Endodermal cell (in vitro differentiated cells): ENCODE data around the gene LTC4S. TPM values are rescaled to one million over a fixed set of nuclear protein-coding genes. Genes with fewer than 3 reads are reported as not detected.

ENCODE experiments used
- DNase-seq: peaks from one replicate; pipeline ENCODE4 v3.0.0-alpha.2; 2017
- H3K27ac ChIP-seq: 2 replicates; pipeline ENCODE4 v1.5.1; 2013; ENCODE audit warnings: mild to moderate bottlenecking, low read depth, low read length, moderate library complexity
- H3K27me3 ChIP-seq: 2 replicates; pipeline ENCODE4 v1.6.1; 2013; ENCODE audit warnings: mild to moderate bottlenecking, low read length, moderate library complexity; ENCODE audit not compliant: insufficient read depth, control insufficient read depth, poor library complexity, severe bottlenecking
- H3K36me3 ChIP-seq: 2 replicates; pipeline ENCODE4 v1.7.0; 2013; ENCODE audit warnings: mild to moderate bottlenecking, low read length, moderate library complexity; ENCODE audit not compliant: control insufficient read depth, insufficient read depth
- H3K4me1 ChIP-seq: one replicate; pipeline ENCODE4 v1.7.0; 2013; ENCODE audit warnings: low read length; ENCODE audit not compliant: control insufficient read depth, insufficient read depth
- H3K4me3 ChIP-seq: 2 replicates; pipeline ENCODE4 v1.5.1; 2013; ENCODE audit warnings: mild to moderate bottlenecking, low read length, moderate library complexity
- H3K9ac ChIP-seq: 2 replicates; pipeline ENCODE4 v1.6.1; 2013; ENCODE audit warnings: mild to moderate bottlenecking, low read length, moderate library complexity; ENCODE audit not compliant: poor library complexity, severe bottlenecking; ENCODE audit errors: extremely low read depth
- H3K9me3 ChIP-seq: 2 replicates; pipeline ENCODE4 v1.6.1; 2013; ENCODE audit warnings: mild to moderate bottlenecking, low read length, moderate library complexity; ENCODE audit not compliant: control insufficient read depth
- H3K27ac Mint-ChIP-seq: 2 replicates; pipeline ENCODE4 v1.8.0; 2020; ENCODE audit warnings: mixed read lengths
- H3K27me3 Mint-ChIP-seq: 2 replicates; pipeline ENCODE4 v1.8.0; 2021; ENCODE audit warnings: mild to moderate bottlenecking, mixed read lengths; ENCODE audit not compliant: insufficient read depth
- H3K36me3 Mint-ChIP-seq: 2 replicates; pipeline ENCODE4 v1.8.0; 2020; ENCODE audit warnings: low read depth, mixed read lengths
- H3K4me1 Mint-ChIP-seq: 2 replicates; pipeline ENCODE4 v1.8.0; 2020; ENCODE audit warnings: mixed read lengths
- H3K4me3 Mint-ChIP-seq: 2 replicates; pipeline ENCODE4 v1.8.0; 2020; ENCODE audit warnings: mild to moderate bottlenecking, moderate library complexity, mixed read lengths
- H3K9me3 Mint-ChIP-seq: 2 replicates; pipeline ENCODE4 v1.8.0; 2020; ENCODE audit warnings: mild to moderate bottlenecking, mixed read lengths
- CTCF ChIP-seq: fragments of 200-600 bp; sonication (generic); conservative IDR thresholded peaks from 2 replicates; pipeline ENCODE4 v1.5.0; 2021; ENCODE audit warnings: antibody characterized with exemption, mild to moderate bottlenecking
- WGBS, 2 experiments: methylation state at CpG; one replicate each; pipeline versions ENCODE4 v1.1.5 to v1.1.7; 2013; ENCODE audit warnings: missing lambda C conversion rate in 2 of 2, mixed read lengths in 1 of 2; ENCODE audit not compliant: insufficient coverage in 1 of 2, insufficient read length in 1 of 2; 5-methylcytosine and 5-hydroxymethylcytosine counted together
- total RNA-seq, 2 donors: library from RNA; stranded (reverse); fragmentation: NEBNext Ultra II Directional in 1 of 2; extraction: Animal tissue kit (Norgen Biotek cat#: 25700) in 1 of 2; gene quantifications; 2 replicates in 1 of 2; 3 replicates in 1 of 2; pipeline ENCODE4 v1.2.1, GENCODE V29; 2021

LTC4S gene
- total RNA-seq, 2 donors from 2014 or later, result 5.7 to 6.3 TPM

GRCh38 chr5:179828756-179829421 lies 35.1 kb downstream of the LTC4S start:
- H3K27ac ChIP-seq, result no peak overlapping the region
- H3K9ac ChIP-seq, result no peak overlapping the region
- H3K27ac Mint-ChIP-seq, result no peak overlapping the region
- H3K9me3 Mint-ChIP-seq, result peaks cover 6% of the 10 kb centered on the region
- H3K36me3 ChIP-seq, result peaks cover 88% of the 10 kb centered on the region
- peak; percentile 42 for DNase-seq
- no peak overlapping the region for H3K4me3 ChIP-seq
- no peaks in the 10 kb centered on the region for H3K27me3 Mint-ChIP-seq
- H3K36me3 Mint-ChIP-seq, result peaks cover 96% of the 10 kb centered on the region
- H3K4me1 ChIP-seq, result peaks cover 2% of the 10 kb centered on the region
- TF ChIP-seq CTCF, result no peak
- no peaks in the 10 kb centered on the region for H3K27me3 ChIP-seq
- peaks cover 5% of the 10 kb centered on the region for H3K4me1 Mint-ChIP-seq
- 90 to 95% methylated on average over 2 to 3 of the region's 3 CpGs for WGBS, 2 experiments
- no peak overlapping the region for H3K4me3 Mint-ChIP-seq
- no peaks in the 10 kb centered on the region for H3K9me3 ChIP-seq

- Histone ChIP-seq H3K4me1 (peaks cover 2% of the 10 kb centered on the region), H3K4me3 (no peak overlapping the region), H3K27ac (no peak overlapping the region), H3K9me3 (no peaks in the 10 kb centered on the region), H3K36me3 (peaks cover 79% of the 10 kb centered on the region), H3K27me3 (no peaks in the 10 kb centered on the region), H3K9ac (no peak overlapping the region)
- Mint-ChIP-seq H3K9me3 (peaks cover 7% of the 10 kb centered on the region), H3K27me3 (no peaks in the 10 kb centered on the region), H3K4me3 (no peak overlapping the region), H3K4me1 (peaks cover 5% of the 10 kb centered on the region), H3K27ac (no peak overlapping the region), H3K36me3 (peaks cover 90% of the 10 kb centered on the region)
- DNase-seq, result no peak
- no peak for TF ChIP-seq CTCF
- 88 to 91% methylated on average over 7 of the region's 7 CpGs for WGBS, 2 experiments
Measured at GRCh38 chr5:179829732-179830435, 36.1 kb downstream of the LTC4S start.

- Mint-ChIP-seq H3K9me3 (peaks cover 11% of the 10 kb centered on the region), H3K27ac (peak overlapping the region; percentile 52), H3K4me3 (no peak overlapping the region), H3K27me3 (no peaks in the 10 kb centered on the region), H3K36me3 (peaks cover 87% of the 10 kb centered on the region), H3K4me1 (peaks cover 5% of the 10 kb centered on the region)
- H3K4me3 ChIP-seq, result no peak overlapping the region
- H3K9me3 ChIP-seq, result no peaks in the 10 kb centered on the region
- H3K9ac ChIP-seq, result no peak overlapping the region
- WGBS, 2 experiments, result 93 to 98% methylated on average over 7 of the region's 7 CpGs
- no peaks in the 10 kb centered on the region for H3K27me3 ChIP-seq
- H3K4me1 ChIP-seq, result peaks cover 2% of the 10 kb centered on the region
- DNase-seq, result no peak
- no peak for TF ChIP-seq CTCF
- peaks cover 71% of the 10 kb centered on the region for H3K36me3 ChIP-seq
- no peak overlapping the region for H3K27ac ChIP-seq
Measured at GRCh38 chr5:179830818-179831468, 37.2 kb downstream of the LTC4S start.
